Mesendoderm (in vitro differentiated cells): Measurements from ENCODE around the gene DAAM1.

Source experiments
- DNase-seq: peaks from one replicate; pipeline ENCODE4 v3.0.0; 2013
- H2AK5ac ChIP-seq: 2 replicates; pipeline ENCODE4 v1.6.1; 2013; ENCODE audit warnings: low read length, inconsistent platforms
- H2BK120ac ChIP-seq: 2 replicates; pipeline ENCODE4 v1.6.1; 2013; ENCODE audit warnings: low read depth, mild to moderate bottlenecking, low read length, moderate library complexity, mixed read lengths
- H2BK15ac ChIP-seq: replicated peaks from 2 replicates; pipeline ENCODE4 v1.6.1; 2013; ENCODE audit warnings: low read depth, mild to moderate bottlenecking, moderate library complexity
- H2BK5ac ChIP-seq: 2 replicates; pipeline ENCODE4 v1.6.1; 2013; ENCODE audit warnings: low read length, inconsistent platforms
- H3K18ac ChIP-seq: 2 replicates; pipeline ENCODE4 v1.6.1; 2013; ENCODE audit warnings: mild to moderate bottlenecking, low read length, mixed read lengths
- H3K23ac ChIP-seq: one replicate; pipeline ENCODE4 v1.6.1; 2013; ENCODE audit warnings: low read length
- H3K27ac ChIP-seq: 2 replicates; pipeline ENCODE4 v1.5.1; 2013; ENCODE audit warnings: low read depth, mild to moderate bottlenecking, inconsistent platforms, low read length, moderate library complexity
- H3K27me3 ChIP-seq: 2 replicates; pipeline ENCODE4 v1.6.1; 2013; ENCODE audit warnings: low read length, control low read depth, mild to moderate bottlenecking, inconsistent platforms; ENCODE audit not compliant: insufficient read depth, poor library complexity
- H3K36me3 ChIP-seq: 2 replicates; pipeline ENCODE4 v1.6.1; 2013; ENCODE audit warnings: low read length, inconsistent platforms; ENCODE audit not compliant: control insufficient read depth, insufficient read depth
- H3K4ac ChIP-seq: one replicate; pipeline ENCODE4 v1.6.1; 2013; ENCODE audit warnings: low read depth, mild to moderate bottlenecking, low read length, moderate library complexity
- H3K4me1 ChIP-seq: 2 replicates; pipeline ENCODE4 v1.6.1; 2013; ENCODE audit warnings: low read depth, low read length, inconsistent platforms; ENCODE audit not compliant: control insufficient read depth
- H3K4me2 ChIP-seq: 2 replicates; pipeline ENCODE4 v1.6.1; 2013; ENCODE audit warnings: low read length
- H3K4me3 ChIP-seq: 2 replicates; pipeline ENCODE4 v1.5.1; 2013; ENCODE audit warnings: mild to moderate bottlenecking, low read length
- H3K56ac ChIP-seq: one replicate; pipeline ENCODE4 v1.6.1; 2013; ENCODE audit warnings: low read length
- H3K79me1 ChIP-seq: 2 replicates; pipeline ENCODE4 v1.6.1; 2013; ENCODE audit warnings: low read length, inconsistent platforms
- H3K79me2 ChIP-seq: 2 replicates; pipeline ENCODE4 v1.6.1; 2013; ENCODE audit warnings: mild to moderate bottlenecking, low read length; ENCODE audit not compliant: control insufficient read depth, insufficient read depth
- H3K9ac ChIP-seq: 2 replicates; pipeline ENCODE4 v1.6.1; 2013; ENCODE audit warnings: low read length, inconsistent platforms
- H4K5ac ChIP-seq: one replicate; pipeline ENCODE4 v1.6.1; 2013; ENCODE audit warnings: low read length
- H4K8ac ChIP-seq: one replicate; pipeline ENCODE4 v1.6.1; 2013; ENCODE audit warnings: low read depth, mild to moderate bottlenecking, control low read depth, low read length, moderate library complexity
- WGBS: extraction: QIAGEN DNeasy Blood & Tissue Kit; methylation state at CpG from one replicate; pipeline ENCODE4 v1.1.7; 2013; ENCODE audit warnings: low lambda C conversion rate, missing lambda C conversion rate; ENCODE audit not compliant: insufficient coverage; ENCODE audit errors: extremely low coverage; 5-methylcytosine and 5-hydroxymethylcytosine counted together

DAAM1 gene

GRCh38 chr14:59245809-59246295, 57.4 kb downstream of the DAAM1 start:
- no peaks in the 10 kb centered on the region for H3K27me3 ChIP-seq
- H3K79me2 ChIP-seq, result no peaks in the 10 kb centered on the region
- H3K4me1 ChIP-seq, result no peaks in the 10 kb centered on the region

GRCh38 chr14:59246566-59246965, 58.1 kb downstream of the DAAM1 start:
- no peaks in the 10 kb centered on the region for H3K79me1 ChIP-seq
- no peak overlapping the region for H2AK5ac ChIP-seq
- H3K79me2 ChIP-seq, result no peaks in the 10 kb centered on the region
- DNase-seq, result no peak
- no peak overlapping the region for H3K27ac ChIP-seq
- H3K4me3 ChIP-seq, result no peak overlapping the region
- no peak overlapping the region for H3K9ac ChIP-seq
- no peaks in the 10 kb centered on the region for H3K36me3 ChIP-seq
- H3K4me1 ChIP-seq, result no peaks in the 10 kb centered on the region
- no peaks in the 10 kb centered on the region for H3K27me3 ChIP-seq
- no peak overlapping the region for H2BK5ac ChIP-seq
- no peak overlapping the region for H2BK15ac ChIP-seq
- WGBS, result 100% methylated on average over 1 of the region's 3 CpGs
- H3K18ac ChIP-seq, result no peak overlapping the region
- no peak overlapping the region for H4K8ac ChIP-seq
- no peak overlapping the region for H3K23ac ChIP-seq
- no peak overlapping the region for H3K4ac ChIP-seq
- H2BK120ac ChIP-seq, result no peak overlapping the region
- no peak overlapping the region for H3K4me2 ChIP-seq
- H3K56ac ChIP-seq, result no peak overlapping the region
- no peak overlapping the region for H4K5ac ChIP-seq

More at GRCh38 chr14:59245809-59246295, 57.4 kb downstream of the DAAM1 start:
- WGBS, result no CpG with 5 or more reads among the region's 1 CpG
- H3K18ac ChIP-seq, result no peak overlapping the region
- no peak overlapping the region for H2BK120ac ChIP-seq
- no peak overlapping the region for H3K23ac ChIP-seq
- no peak overlapping the region for H2AK5ac ChIP-seq
- H3K36me3 ChIP-seq, result no peaks in the 10 kb centered on the region
- no peak overlapping the region for H2BK15ac ChIP-seq
- no peak overlapping the region for H3K56ac ChIP-seq
- H4K5ac ChIP-seq, result no peak overlapping the region
- no peak overlapping the region for H2BK5ac ChIP-seq
- H4K8ac ChIP-seq, result no peak overlapping the region
- H3K27ac ChIP-seq, result no peak overlapping the region
- H3K4me3 ChIP-seq, result no peak overlapping the region
- no peak overlapping the region for H3K4ac ChIP-seq
- no peak overlapping the region for H3K9ac ChIP-seq
- no peak overlapping the region for H3K4me2 ChIP-seq
- H3K79me1 ChIP-seq, result peaks cover under 1% of the 10 kb centered on the region
- no peak for DNase-seq

GRCh38 chr14:59247801-59248584, 59.5 kb downstream of the DAAM1 start:
- Histone ChIP-seq H4K8ac (no peak overlapping the region), H3K9ac (no peak overlapping the region), H3K4ac (no peak overlapping the region), H3K27ac (no peak overlapping the region), H2BK120ac (no peak overlapping the region), H3K4me1 (peaks cover 2% of the 10 kb centered on the region), H4K5ac (no peak overlapping the region), H3K79me2 (no peaks in the 10 kb centered on the region), H3K4me3 (no peak overlapping the region), H3K56ac (no peak overlapping the region), H3K79me1 (no peaks in the 10 kb centered on the region), H2AK5ac (no peak overlapping the region), H3K4me2 (no peak overlapping the region), H2BK15ac (no peak overlapping the region), H3K18ac (no peak overlapping the region), H3K27me3 (no peaks in the 10 kb centered on the region), H3K23ac (no peak overlapping the region), H3K36me3 (no peaks in the 10 kb centered on the region), H2BK5ac (no peak overlapping the region)
- WGBS, result no CpG with 5 or more reads among the region's 3 CpGs
- DNase-seq, result no peak

- no peak overlapping the region for H2AK5ac ChIP-seq
- no peaks in the 10 kb centered on the region for H3K27me3 ChIP-seq
- no peak overlapping the region for H3K27ac ChIP-seq
- H3K79me2 ChIP-seq, result no peaks in the 10 kb centered on the region
- no peak overlapping the region for H4K5ac ChIP-seq
- no peaks in the 10 kb centered on the region for H3K36me3 ChIP-seq
- H3K4ac ChIP-seq, result no peak overlapping the region
- no peak overlapping the region for H2BK120ac ChIP-seq
- no peak overlapping the region for H3K4me3 ChIP-seq
- no peak overlapping the region for H2BK15ac ChIP-seq
- H2BK5ac ChIP-seq, result no peak overlapping the region
- peaks cover 2% of the 10 kb centered on the region for H3K4me1 ChIP-seq
- no peak overlapping the region for H3K56ac ChIP-seq
- H3K18ac ChIP-seq, result no peak overlapping the region
- no peak overlapping the region for H3K23ac ChIP-seq
- peak; percentile 51 for DNase-seq
- H3K79me1 ChIP-seq, result no peaks in the 10 kb centered on the region
- no peak overlapping the region for H3K4me2 ChIP-seq
- no peak overlapping the region for H4K8ac ChIP-seq
- no peak overlapping the region for H3K9ac ChIP-seq
- no CpG with 5 or more reads among the region's 7 CpGs for WGBS
These were observed 60.6 kb downstream of the DAAM1 start for GRCh38 chr14:59249029-59249428.

GRCh38 chr14:59251811-59252771, 63.6 kb downstream of the DAAM1 start:
- peak; percentile 89 for DNase-seq
- Histone ChIP-seq H3K18ac (no peak overlapping the region), H3K4me1 (peaks cover 9% of the 10 kb centered on the region), H3K36me3 (no peaks in the 10 kb centered on the region), H3K4me3 (no peak overlapping the region), H3K27me3 (no peaks in the 10 kb centered on the region), H3K4me2 (no peak overlapping the region), H3K4ac (no peak overlapping the region), H3K27ac (peak overlapping the region; percentile 10), H2BK15ac (no peak overlapping the region), H2AK5ac (no peak overlapping the region), H4K5ac (no peak overlapping the region), H3K9ac (no peak overlapping the region), H4K8ac (no peak overlapping the region), H3K79me2 (no peaks in the 10 kb centered on the region), H2BK5ac (no peak overlapping the region), H2BK120ac (no peak overlapping the region), H3K23ac (no peak overlapping the region), H3K56ac (no peak overlapping the region), H3K79me1 (peaks cover 4% of the 10 kb centered on the region)
- no CpG with 5 or more reads among the region's 5 CpGs for WGBS
